ELF-1 (cell line): Measurements from ENCODE around the gene CXCL12.
A peak's percentile ranks its signal among the peaks of the same experiment; 100 is the strongest.

Source experiments
- DNase-seq: peaks from one replicate; pipeline ENCODE4 v3.0.0-alpha.2; 2016; ENCODE audit warnings: low read depth, low spot score

Gene CXCL12

DNA sequence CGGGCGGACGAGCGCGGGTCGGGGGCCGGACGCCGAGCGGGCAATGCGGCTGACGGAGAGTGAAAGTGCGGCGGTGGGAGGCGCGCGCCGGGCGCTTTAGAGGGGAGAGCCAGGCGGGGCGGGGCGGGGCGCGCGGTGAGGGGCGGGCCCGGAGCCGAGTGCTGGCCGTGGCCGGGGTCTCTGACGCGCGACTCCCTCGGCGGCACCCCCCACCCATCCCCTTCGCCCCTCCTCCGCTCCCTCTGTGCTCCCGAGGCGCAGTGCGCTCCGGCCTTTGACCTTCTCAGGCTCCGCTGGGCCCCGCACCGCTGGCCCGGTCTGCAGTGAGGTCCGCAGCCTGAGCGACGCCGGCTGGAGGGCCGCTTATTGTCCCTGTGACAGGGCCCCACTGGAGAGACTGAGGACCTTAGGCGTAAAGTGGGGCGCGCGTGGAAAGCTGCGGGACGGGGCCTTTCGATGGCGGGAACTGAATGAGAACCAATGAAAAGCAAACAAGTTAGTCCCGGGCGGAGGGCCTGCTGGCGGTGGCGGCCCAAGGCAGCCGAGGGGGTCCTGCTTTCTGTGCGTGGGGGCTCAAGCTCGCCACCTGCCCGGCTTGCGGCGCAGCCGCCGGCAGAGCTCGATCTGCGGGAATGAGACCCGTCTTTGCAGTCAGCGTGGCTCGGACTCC lies at the start of gene CXCL12:
Gene CXCL12, minus strand, starts transcription at position 72 of the 670 bp plus-strand sequence. CDS start 92 bp downstream, outside the sequence.
- DNase-seq, result peak; percentile 33

DNA sequence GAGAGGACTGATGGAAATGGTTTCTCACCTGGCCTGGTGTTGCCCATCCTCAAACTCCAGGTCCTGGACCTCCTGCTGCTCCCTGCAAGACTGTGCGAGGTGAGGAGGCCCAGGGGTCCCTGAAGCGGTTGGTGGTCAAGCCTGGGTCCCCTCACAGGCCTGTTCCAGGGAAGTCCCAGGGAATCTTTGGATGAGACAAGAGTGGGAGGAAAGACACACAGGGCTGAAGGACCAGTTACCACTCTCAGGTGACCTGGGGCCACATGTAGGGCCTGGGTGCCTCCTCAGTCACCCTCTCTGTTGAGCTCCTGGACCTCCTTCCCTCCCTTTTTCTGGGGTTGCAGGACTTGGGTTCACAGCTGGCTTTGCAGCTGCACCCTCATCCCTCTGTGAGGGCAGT lies 42.6 kb upstream of the CXCL12 start:
- no peak for DNase-seq

DNA sequence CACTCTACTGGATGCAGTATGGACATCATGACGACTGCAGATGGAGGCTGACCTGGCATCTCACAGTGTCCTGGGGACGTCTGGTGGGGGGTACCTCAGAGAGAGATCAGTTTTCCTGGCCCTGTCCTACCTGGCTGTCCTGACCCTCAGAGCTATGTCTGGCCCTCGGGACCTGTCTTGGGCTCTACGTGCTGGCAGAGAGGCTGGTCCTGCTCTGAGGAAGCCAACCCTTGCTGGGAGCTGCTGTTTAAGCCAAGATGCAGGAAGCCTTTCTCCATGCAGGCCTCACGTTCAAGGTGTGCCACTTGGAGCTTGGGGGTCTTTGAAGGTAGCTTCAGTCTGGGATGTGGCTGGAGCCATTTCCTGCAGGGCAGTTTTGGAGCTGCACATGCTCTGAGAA lies 42.1 kb upstream of the CXCL12 start:
- DNase-seq, result no peak

DNA sequence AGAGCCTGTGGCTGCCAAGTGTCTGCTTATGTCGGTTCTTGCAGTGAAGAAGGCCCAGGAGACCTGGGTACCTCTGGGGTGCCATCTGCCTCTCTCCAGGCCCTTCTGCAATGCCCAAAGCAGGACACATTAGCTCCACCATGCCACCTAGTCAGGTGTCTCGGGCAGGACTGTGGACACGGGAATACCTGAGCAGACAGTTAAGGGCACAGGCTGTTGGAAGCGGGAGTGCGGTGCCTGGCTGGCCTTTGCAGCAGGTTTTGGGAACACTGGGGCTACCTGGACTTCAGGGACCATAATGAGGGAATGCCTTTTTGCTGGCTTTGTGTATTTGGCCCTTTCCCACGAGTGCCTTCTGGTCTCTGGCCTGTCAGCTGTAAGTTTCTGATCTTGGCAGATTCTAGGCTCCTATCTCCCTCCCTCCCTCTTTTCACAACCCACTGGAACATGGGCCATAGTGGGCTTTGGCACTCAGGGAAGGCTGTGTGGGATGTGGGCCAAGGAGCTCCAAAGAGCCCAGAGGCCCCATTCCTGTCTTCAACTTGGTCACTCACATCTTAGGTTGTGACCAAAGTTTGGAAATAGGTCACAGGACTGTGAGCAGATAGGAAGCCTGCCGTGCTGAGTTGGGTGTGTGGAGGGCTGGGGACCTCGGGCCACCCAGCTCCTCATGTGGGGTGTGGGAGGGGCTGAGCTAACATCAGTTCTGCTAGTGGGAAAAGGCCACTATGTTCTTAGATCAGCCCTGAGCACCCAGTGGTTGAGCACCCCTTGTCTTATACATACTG lies 41.5 kb upstream of the CXCL12 start:
- no peak for DNase-seq

DNA sequence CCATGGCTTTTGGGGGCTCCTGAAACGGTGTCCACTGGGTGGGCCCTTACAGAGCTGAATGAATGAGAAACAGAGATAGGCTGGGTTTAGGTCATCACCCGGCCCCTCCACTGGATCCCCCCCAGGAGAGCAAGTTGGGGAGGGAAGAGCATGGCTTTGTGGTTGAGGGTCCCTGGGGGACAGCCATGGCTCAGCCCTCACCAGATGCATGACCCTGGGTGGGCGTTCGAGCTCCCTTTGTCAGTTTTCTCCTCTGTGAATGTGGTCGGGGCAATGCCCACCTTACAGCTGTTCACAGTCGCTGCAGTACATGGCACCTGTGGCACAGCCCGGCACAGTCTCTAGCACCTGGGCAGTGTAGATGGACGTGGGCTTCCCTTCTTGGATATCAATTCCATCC lies 40.6 kb upstream of the CXCL12 start:
- DNase-seq, result no peak

DNA sequence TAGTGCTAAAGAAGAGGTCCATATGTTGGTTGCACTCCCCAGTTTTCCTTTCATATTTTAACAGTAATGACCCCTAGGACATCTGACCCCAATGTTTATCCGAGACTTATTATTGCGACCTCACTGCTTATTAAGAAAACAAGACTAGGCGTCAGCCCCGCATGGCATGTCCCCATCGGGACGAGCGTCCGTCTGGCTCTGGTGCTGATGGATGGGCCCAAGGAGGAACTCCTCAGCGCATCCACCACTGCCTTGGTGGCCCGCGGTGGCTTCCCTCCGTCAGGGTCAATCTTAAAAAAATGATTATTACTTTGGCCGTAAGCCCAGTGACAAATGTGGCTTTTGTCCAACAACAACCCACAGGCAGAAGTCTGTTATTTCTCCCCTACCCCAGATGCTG lies 40.1 kb upstream of the CXCL12 start:
- no peak for DNase-seq

DNA sequence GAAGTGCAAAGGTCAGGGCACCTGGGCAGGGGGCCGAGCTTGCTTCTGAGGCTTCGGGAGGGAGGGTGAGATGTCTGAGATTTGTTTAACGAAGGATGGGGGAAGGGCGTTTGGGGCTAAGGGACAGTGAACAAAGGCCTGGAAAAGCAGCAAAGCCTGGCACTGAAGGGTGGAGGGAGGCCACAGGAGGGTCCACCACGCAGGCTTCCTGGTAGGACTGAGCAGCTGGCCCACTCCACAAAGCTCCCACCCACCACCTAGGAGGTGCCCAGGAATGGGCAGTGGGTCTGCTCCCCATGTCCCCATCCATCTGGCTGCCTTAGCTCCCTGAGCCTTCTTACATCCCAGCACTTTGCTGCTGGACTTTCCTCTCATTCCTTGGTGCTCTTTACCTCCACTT lies 39.4 kb upstream of the CXCL12 start:
- DNase-seq, result no peak

DNA sequence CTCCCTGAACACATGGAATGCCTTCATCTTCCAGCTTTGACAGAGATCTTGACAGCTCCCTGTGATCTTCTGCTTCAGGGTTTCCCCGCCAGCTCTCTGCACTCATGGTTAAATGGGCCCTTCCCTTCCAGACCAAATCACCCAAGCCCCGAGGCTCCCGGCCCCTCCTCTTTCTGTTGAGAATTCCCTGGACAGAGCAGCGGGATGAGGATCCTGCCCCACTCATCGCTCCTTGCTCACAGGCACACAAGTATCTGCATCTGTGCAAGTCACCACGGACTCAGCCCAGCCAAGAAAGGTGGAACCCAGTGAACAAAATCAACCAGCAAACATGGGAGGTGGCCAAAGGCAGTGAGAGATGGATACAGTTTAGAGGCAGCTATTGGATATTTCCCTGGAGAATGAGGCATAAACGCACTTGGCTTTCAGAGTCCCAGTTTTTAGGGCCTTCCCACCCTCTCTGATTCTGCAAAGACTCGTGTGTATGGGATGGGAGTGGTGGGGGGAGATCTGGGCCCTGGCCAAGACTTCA lies 37.7 kb upstream of the CXCL12 start:
- peak; percentile 67 for DNase-seq

DNA sequence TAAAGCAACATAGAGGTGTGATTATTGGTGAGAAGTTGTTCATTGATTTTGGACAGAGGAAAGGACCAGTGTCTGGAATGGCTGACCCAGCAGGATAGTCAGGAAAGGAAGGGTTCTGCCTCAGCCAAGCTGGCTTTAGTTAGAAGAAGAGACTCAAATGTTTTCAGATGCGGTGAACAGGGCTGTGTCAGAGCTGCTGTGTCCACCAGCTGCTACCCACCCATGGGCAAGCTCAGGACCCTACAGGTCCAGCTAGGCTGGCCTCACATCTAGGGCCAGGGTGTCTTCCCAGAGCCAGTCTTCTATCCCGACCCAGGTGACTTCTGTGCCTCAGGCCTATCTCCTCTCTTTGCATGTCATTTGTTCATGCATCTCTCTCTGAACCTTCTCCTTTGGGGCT lies 37.3 kb upstream of the CXCL12 start:
- DNase-seq, result no peak

DNA sequence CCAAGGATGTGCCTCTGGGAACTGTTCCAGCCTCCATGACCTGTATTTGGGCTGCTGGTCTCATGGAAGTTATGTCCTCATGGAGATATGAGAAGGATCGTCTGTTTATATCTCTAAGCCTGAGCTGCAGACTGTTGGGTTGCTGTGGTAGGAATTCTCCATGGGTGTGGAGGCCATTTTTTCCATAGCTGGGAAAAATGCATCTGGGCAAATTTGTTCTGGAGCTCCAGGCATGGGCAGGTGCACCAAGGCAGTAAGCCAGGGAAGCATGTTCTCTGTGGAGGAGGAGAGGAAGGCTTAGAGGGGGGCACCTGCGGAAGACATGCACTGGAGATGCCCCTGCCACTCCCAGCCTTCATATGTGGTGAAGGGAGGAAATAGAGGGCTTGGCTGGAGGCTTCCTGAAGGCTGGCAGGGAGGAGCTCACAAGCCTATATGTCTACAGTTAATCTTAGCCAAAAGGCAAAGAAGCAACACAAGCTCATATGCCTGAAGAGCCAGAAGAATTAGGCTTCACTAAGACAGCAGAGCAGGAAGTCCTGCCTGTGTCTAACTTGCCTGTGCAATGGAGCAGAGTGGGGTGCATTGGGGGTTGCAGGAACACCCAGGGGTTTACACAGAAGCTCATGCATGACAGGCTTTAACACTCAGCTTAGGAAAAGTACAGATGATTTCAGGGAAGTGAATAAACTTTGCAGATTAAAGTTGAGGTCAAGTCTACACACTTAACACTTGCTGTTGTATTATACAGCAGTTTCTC lies 35.1 kb upstream of the CXCL12 start:
- DNase-seq, result no peak

DNA sequence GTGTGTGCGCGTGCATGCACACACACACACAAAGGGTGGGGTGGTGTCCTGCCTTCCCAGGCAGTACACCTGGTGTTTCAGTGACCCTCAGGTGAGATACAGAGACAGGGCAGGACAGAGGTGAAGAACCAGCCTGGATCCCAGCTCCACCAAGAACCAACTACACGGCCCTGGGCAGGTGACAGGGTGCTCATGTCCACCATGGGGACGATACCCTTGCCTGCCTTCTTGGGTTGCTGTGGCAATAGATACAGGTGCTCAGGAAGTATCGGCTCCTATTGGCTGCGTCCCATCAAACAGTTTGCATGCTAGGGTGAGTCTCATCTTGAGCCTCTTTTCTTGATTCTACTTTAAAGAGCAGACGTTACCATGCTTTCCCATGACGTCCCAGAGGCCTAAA lies 33.7 kb upstream of the CXCL12 start:
- DNase-seq, result no peak

DNA sequence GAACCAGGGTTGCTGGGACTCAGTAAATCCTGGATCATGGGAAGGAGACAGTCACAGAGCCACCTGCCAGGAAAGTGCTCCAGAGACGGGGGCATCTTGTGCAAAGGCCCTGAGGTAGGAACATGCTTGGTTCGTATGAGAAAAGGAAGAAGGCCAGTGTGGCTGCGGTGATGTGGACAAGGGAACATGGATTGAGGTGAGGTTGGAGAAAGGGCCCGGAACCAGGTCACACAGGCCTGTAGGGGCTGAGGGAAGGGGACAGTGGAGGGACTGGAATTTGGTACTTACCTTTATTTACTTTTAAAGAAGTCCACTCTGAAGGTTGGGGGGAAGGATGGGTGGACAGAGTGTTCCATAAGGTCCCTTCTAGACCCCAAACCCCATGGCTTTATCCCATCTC lies 32.9 kb upstream of the CXCL12 start:
- DNase-seq, result no peak

DNA sequence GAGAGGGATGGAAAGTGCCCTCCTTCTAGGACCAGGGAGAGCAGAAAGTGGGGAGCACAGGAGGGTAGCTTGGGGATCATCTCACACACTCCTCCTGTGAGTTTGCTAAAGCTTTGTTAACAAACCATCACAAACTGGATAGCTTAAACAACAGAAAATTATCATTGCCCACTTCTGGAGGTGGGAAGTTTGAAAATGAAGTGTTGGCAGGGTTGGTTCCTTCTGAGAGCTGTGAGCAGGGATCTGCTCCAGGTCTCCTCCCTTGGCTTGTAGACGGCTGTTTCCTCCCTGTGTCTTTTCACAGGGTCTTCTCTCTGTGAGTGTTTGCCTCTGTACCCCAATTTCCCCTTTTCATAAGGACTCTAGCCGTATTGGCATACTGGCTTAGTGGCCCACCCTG lies 32.0 kb upstream of the CXCL12 start:
- no peak for DNase-seq

DNA sequence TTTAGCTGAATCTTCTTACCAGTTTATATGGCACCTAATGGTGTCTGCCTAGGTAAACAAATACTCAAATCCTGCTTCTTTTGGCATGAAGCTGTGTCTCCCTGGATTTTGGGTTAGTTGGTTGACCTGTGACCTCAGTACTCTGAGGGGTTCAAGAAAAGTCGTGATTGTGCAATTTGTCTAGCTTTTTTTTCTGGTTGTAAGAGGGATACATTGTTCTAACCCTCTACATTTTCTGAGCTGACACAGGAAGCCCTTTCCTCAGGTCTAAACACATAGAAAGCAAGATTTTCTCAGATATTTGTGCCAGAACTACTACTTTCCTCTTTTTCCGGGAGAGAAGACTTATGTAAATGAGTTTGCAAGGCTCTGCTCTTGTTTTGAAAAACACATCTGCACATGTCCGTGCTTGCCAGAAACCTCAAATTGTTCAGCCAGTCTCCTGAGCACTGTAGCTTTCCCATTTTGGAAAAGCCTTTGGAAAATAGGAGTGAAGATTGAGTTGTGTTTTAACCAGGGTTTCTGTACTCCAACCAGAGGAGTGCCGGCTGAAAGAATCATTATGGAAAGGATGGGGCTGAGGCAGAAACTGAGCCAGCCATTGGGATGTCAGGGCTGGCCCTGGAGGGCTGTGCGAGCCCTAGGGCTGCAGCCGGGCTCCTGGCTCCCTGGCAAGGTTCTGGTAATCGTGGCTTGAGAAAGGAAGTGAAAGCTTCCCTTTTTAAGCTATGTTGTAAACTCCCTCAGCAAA lies 31.3 kb upstream of the CXCL12 start:
- no peak for DNase-seq

DNA sequence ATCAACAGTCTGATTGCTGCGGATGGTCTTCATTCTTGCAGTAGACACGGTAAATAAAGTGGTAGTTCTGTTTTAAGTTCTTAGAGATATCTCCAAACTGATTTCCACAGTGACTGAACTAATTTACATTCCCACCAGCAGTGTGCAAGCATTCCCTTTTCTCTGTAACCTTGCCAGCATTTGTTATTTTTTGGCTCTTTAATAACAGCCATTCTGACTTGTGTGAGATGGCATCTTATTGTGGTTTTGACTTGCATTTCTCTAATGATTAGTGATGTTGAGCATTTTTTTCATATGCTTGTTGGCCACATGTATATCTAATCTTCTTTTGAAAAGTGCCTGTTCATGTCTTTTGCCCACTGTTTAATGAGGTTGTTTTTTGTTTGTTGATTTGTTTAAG lies 30.2 kb upstream of the CXCL12 start:
- DNase-seq, result no peak

DNA sequence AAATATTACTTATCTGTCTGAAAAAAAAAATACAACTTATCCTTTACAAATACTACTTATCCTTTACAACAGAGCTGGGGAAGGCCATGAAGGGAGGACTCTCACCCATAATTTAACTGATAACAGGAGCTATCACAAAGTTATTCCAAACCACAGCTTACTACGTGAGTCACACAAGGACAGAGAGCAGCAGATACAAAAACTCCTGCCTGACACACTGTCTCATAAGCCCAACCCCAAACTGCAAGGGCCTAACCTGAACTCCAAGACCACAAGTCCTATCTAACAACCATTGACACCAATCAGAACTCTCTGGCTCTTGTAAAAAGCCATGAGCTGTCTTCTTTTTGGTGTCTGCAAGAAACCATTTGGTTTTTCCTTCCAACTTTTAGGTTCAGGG lies 28.5 kb upstream of the CXCL12 start:
- DNase-seq, result no peak

DNA sequence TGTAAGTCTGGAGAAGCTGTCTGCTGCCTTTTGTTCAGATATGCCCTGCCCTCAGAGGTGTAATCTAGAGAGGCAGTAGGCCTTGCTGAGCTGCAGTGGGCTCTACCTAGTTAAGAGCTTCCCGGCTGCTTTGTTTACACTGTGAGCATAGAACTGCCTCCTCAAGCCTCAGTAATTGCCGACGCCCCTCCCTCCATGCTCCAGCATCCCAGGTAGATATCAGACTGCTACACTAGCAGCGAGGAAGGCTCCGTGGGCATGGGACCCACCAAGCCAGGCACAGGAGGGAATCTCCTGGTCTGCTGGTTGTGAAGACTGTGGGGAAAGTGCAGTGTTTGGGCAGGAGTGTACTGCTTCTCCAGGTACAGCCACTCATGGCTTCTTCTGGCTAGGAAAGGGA lies 26.4 kb upstream of the CXCL12 start:
- no peak for DNase-seq

DNA sequence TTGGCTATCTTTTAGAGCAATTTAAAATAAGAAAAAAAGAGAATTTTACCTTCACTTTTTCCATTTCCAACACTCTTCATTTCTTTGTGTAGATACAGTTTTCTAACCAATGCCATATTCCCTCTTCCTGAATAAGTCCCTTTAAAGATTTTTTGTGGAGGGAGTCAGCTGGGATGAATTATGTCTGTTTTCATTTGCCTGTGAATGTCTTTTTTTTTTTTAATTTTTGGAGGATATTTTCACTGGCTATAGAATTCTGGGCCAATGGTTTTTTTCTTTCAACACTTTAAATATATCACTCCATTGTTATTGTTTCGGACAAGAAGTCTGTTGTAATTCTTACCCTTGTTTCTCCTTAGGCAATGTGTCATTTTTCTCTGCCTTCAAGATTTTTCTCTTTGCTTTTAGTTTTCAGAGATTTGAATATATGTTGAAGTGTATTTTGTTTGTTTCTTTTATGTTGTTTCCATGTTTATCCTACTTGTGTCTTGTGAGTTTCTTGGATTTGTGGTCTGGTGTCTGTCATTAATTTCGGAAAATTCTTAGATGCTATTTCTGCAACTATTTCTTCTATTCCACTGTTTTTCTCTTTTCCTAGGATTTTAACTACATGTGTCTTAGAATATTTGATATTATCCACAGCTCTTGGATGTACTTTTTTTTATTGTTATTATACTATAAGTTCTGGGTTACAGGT lies 20.0 kb upstream of the CXCL12 start:
- DNase-seq, result no peak

DNA sequence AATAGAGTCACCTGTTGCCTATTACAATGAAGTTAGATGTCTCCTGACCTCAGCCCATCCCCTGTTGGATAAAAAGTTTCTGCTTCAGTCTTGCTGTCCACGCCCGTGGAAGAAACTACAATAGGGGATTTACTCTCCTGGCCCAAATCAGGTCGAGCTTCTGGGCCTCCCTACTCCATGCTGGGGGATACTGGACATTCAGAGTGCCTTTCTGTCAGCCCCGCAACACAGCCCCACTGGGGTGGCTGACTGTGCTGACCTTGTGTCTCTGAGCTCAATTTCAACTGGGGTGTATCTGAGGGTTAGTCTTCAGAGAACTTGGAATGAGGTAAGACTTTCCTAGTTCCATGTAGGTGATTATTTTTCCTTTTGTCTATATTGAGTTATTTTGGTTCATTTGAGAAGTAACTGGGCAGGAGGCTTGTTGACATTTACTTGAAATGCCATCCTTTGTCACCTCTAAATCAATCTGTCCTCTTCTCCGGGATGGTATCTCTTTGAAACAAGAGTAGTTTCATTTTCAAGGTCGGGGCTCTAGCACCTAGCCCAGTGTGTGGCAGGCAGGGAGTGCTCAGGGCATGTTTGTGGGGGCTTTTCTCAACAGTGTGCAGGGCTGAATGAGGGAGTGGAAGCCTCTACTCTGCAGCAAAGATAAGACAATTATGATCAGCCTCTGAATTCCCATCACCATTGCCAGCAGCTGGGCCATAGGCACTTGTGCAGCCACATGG lies 17.7 kb upstream of the CXCL12 start:
- DNase-seq, result peak; percentile 1

DNA sequence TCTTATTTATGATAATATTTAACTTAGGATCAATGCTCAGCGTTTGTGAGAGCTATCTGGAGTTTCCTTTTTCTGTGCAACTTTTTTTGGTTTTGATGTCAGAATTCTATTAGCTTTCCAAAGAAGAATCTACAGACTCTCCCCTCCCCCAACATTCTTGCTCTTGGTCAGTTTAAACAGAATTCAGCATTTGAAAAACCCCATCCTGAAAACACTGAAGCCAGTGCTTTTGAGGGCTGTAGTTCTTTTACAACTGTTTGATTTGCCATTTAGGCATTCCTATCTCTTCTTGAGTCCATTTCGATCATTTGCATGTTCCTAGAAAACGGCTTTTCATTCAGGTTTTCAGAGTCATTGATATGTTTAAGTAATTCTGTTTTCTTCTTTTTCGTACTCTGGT lies 15.6 kb upstream of the CXCL12 start:
- DNase-seq, result peak; percentile 18
